Activated CD8-positive, alpha-beta memory T cell treated with anti-CD3 and anti-CD28 coated beads for 36 hours (primary cell): ENCODE measurements around the gene ZXDB. TPM values are rescaled to one million over a fixed set of nuclear protein-coding genes. Genes with fewer than 3 reads are reported as not detected.
"Not testable (repeated sequence)": the region's sequence is repeated elsewhere in the genome, so short reads cannot be mapped to it uniquely, and the experiment has no call there.

Source experiments
- CTCF ChIA-PET: fragments of 350-600 bp; sonication (Branson Sonifier 250); formaldehyde crosslinking; loops from one replicate; lab custom pipeline; 2021; ENCODE audit warnings: antibody characterized with exemption; lab: Charles Lee
- POLR2A ChIA-PET: fragments of 350-600 bp; sonication (Branson Sonifier 250); formaldehyde crosslinking; loops from one replicate; lab custom pipeline; 2021; ENCODE audit warnings: antibody characterized with exemption; lab: Charles Lee
- total RNA-seq, 2 experiments: library from RNA; stranded (reverse); gene quantifications; one replicate each; pipeline ENCODE4 v1.2.3, GENCODE V29; 2021

ZXDB gene
- 1 to 10 TPM; 5.0 to 5.2 TPM for total RNA-seq

DNA sequence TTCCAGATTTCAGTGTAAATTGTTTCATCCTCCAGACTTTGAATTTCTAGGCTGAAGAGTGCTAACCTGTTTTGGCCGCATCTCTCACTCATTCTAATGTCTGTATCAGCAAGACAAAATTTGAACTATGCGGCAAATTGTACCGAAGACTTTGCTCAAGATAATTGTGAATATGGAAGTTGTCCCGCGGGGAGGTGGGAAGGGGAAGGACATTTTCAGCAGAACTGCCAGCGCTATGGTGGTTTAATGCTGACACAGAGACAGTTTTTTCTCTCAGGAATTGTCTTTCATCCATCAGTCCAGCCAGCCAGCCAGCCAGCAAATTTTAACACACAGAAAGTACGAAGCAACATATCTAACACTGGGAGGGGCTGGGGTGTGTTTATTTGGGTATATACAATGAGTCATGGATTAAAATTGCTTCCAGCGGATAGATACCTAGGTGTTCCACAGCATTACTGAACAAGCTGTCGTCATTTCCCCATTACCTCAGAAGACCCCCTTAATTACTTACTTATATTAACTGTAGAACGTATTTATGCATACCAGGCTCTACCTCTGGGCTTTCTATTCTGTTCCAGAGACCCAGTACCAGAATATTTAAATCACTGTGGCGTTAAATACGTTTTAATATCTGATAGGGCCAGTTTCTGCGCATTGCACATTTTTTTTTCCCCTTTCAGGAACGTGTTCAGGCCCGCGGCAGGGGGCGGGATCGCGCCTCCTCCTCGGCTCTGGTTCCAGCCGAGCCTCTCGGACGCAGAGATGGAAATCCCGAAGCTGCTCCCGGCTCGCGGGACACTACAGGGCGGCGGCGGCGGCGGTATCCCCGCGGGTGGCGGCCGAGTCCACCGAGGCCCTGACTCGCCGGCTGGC lies at the start of gene ZXDB:
ZXDB (plus strand) TSS at position 728 of the 876 bp plus-strand sequence; CDS start at position 766, 38 bp downstream.
- CTCF ChIA-PET, POLR2A ChIA-PET: not testable (repeated sequence)

DNA sequence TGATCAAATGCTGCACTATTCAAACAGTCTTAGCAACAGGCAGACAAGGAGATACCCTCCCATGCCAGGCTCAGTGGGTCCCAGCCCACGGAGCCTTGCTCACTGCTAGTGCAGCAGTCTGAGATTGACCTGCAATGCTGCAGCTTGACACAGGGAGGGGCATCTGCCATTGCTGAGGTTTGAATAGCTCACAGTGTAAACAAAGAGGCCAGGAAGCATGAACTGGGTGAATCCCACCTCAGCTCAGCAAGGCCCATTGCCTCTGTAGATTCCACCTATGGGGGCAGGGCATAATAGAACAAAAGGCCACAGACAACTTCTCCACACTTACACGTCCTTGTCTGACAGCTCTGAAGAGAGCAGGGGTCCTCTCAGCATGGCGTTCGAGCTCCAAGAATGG lies 26.6 kb upstream of the ZXDB start:
- POLR2A ChIA-PET = no interaction called here
- CTCF ChIA-PET = no interaction called here

DNA sequence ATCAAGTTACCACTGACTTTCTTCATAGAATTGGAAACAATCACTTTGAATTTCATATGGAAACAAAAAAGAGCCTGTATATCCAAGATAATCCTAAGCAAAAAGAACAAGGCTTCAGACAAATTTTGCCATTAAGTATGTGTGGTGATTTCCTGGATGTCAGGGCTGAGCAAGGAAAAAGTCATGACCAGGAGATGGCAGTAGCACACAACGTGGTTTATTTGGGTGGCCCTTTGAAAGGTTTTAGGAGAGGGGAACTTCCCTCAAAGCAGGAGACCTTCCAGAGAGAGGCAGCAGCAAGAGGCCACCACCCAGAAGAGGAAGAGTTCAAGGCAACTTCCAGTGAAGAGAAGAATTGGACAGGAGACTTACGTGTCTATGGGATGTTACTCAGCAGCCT lies 18.1 kb upstream of the ZXDB start:
- POLR2A ChIA-PET = no interaction called here
- CTCF ChIA-PET = no interaction called here

DNA sequence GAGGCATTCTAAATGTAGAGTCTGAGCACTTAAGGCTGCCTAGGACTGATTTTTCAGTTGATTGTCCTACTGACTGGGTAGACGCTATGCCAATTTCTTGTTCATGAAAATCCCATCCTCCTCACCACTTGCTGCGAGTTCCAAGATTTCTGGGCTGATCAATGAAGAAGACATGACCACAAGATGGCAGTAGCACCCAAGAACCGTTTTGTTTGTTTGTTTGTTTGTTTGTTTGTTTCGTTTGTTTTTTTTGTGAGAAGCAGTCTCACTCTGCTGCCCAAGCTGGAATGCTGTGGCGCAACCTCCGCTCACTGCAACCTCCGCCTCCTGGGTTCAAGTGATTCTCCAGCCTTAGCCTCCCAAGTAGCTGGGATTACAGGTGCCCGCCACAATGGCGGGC lies 8.9 kb upstream of the ZXDB start:
- CTCF ChIA-PET = not testable (repeated sequence)

DNA sequence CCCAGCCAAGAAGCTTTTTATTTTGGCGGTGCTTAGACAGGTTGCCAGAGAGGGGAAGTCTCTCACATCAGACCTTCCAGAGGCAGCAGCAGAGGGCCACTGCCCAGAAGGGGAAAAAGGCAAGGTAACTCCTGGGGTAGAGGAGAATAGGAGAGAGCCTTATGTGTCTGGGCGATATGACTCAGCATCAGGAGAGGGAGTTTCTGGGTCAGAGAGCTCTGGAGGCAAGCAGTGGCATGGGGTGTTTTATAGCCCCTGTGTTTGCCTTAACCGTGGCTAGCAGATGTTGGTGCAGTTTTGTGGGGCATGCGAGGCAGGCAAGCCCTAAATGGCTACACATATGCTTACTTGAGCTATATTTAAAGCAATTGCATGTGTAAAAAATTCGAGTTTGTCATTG lies 8.3 kb upstream of the ZXDB start:
- ChIA-PET CTCF (no interaction called here), POLR2A (no interaction called here)

More for the DNA sequence above, 8.9 kb upstream of the ZXDB start:
- POLR2A ChIA-PET = not testable (repeated sequence)

DNA sequence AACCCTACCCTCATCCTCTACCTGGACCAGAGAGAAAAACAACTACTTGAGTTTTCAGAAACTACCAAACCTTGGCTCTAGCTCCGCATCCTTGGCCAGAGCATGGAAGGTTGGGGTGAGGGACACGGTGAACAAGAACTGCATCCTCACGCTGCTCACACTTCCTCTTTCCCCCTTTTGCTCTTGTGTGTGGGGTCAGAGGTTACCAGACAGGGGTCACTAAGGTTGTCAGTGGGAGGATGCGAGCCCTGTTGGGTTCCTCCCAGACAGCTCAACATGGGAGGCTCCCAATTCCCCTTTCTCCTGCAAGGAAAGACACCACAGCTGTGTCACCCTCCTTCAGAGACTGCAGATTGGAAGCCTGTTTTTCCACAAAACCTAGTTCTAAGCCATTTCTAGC lies 5.5 kb upstream of the ZXDB start:
- ChIA-PET CTCF (no interaction called here), POLR2A (no interaction called here)

DNA sequence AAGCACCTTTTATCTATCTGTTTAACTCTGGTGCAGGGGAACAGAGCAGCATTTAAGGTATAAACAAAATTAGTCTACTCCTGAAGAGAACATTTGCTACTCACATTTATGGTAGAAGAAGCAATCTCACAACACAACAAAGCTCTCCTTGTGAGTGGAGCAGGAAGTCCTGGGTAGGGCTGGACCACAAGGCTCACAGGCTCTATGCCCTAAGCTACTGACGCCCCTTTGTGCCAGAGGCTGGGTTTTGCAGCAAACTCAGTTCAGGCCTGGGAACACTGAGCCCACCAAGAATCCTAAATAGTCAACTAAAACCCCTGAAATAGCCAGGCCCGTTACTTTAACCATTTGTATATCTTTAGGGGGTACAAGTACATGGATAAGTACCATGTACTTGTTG lies 4.7 kb upstream of the ZXDB start:
- CTCF ChIA-PET = no interaction called here
- POLR2A ChIA-PET = no interaction called here

DNA sequence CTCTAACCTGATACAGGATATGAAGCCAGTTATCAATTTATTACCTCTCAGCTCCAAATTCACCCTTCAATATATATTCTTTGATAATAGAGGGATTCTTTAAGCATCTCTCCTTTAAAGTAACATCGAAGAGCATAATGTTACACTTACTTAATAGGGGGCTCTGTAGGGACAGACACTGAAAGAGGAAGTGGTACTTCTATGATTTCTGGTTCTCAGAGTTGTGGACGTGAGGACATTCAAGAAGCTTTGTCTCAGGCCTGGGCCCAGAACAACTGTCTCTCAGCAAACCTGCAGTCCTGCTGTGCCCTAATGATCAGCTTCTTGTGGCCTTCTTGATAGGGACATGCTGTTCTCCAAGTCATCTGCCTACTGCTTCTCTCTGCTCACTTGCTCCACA lies 4.2 kb upstream of the ZXDB start:
- ChIA-PET CTCF (no interaction called here), POLR2A (no interaction called here)

DNA sequence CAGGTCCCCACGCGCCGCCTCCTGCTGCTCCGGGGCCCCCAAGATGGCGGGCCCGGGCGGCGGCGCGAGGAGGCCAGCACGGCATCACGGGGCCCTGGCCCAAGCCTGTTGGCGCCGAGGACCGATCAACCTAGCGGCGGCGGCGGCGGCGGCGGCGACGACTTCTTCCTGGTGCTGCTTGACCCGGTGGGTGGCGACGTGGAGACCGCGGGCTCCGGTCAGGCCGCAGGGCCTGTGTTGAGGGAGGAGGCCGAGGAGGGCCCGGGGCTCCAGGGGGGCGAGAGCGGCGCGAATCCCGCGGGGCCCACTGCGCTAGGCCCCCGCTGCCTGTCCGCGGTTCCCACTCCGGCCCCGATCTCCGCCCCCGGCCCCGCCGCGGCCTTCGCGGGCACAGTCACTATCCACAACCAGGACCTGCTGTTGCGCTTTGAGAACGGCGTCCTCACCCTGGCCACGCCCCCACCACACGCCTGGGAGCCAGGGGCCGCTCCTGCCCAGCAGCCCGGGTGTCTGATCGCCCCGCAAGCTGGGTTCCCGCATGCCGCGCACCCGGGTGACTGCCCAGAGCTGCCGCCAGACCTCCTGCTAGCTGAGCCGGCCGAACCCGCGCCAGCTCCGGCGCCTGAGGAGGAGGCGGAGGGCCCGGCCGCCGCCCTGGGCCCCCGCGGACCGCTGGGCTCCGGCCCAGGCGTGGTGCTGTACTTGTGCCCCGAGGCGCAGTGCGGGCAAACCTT lies 516 bp downstream of the ZXDB start:
- CTCF ChIA-PET, POLR2A ChIA-PET: not testable (repeated sequence)

DNA sequence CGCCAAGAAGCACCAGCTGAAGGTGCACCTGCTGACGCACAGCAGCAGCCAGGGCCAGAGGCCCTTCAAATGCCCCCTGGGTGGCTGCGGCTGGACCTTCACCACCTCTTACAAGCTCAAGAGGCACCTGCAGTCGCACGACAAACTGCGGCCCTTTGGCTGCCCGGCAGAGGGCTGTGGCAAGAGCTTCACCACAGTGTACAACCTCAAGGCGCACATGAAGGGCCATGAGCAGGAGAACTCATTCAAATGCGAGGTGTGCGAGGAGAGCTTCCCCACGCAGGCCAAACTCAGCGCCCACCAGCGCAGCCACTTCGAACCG lies 1.0 kb downstream of the ZXDB start:
- CTCF ChIA-PET = not testable (repeated sequence)
- POLR2A ChIA-PET = interaction anchor here (0.6 kb wide), 1 partner anchor 471 kb away, joined by 3 read pairs; the partner anchor contains the start of gene SPIN2B

DNA sequence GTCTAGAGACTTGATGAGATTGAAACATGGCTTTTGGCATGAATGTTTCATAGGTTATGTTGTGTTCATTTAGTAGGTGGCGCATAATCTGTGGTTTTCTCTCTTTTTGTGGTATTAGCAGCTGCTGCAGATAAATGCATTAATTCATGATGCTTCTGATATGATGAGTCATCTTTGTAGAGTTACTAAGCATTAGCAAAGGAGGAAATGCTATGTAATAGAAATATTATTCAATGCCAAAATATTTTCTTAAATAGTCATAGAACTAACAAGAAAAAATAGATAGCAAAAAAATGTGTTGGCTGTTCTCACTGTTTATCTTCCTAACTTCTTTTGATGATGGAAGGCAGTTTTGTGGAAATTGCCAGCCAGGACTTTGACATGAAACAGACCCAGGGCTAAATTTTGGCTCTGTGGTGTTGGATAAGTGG lies 3.6 kb downstream of the ZXDB start:
- POLR2A ChIA-PET = no interaction called here
- CTCF ChIA-PET = no interaction called here

DNA sequence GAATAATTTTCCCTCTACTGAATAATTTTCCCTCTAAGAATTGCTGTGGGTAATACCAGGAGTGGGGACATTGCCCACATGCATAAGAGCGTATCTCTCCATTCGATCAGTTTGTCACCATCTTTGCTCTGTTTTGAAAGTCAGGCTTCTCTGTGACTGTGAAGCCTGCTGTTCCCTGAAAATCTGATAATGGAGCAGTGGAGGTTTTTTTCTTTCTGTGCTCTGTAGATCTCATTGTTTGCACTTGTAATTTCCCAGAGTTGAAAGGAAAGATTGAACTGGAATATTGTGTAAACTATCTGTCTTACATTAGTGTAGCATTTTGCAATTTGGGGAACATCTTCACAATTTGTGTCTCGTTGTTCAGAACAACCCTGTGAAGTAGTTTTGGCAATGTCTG lies 4.3 kb downstream of the ZXDB start:
- ChIA-PET CTCF (no interaction called here), POLR2A (no interaction called here)

DNA sequence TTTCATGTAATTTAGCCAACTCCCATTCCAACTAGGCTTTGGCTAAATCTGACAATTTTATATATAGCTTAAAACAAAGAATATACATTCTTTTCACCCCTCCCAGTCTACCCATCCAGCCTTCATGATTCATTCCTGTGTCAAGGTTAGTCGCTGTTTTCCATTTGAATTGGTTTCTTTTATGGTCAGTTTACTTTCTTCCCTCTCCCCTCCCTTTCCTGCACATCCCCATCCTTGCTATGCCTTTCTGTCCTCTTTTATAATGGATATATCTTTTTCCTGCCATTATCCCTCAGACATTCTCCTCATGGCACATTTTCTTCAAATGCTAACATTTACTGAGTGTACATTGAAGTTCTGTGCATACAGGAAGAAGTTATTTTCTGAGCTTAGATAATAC lies 4.7 kb downstream of the ZXDB start:
- ChIA-PET POLR2A (no interaction called here), CTCF (no interaction called here)

DNA sequence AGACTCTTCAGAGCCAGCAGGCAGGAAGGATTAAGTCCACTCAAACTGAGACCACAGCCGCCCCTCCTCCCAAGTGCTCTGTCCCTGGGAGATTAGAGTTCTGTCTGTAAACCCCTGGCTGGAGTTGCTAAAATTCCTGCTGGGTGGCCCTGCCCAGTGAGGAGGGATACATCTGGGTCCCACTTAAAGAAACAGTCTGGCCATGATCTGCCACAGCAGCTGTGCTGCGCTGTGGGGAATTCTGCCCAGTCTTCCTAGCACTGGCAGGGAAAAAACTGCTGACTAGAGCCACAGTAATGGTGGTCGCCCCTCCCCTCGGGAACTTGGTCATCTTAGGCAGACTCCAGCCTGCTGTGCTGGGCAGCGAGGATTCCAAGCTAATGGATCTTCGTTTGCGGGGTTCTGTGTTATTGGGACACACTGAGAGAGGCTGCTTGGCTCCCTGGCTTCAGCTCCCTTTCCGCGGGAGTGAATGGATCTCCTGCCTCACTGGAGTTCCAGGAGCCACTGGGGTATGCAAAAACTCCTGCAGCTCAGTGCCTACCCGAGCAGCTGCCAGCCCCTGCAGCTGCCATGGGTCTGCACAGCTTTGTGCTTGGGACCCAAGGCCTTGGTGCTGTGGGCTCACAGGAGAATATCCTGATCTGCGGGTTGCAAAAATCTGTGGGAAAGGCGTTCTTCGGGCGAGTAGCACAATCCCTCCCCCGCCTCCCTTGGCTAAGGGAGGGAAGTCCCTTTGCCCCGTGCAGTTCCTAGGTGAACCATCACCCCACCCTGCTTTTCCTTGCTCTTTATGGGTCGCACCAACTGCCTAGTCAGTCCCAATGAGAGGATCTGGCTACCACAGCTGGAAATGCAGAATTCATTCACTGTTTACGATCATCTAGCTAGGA lies 15.7 kb downstream of the ZXDB start:
- POLR2A ChIA-PET = no interaction called here
- CTCF ChIA-PET = no interaction called here

DNA sequence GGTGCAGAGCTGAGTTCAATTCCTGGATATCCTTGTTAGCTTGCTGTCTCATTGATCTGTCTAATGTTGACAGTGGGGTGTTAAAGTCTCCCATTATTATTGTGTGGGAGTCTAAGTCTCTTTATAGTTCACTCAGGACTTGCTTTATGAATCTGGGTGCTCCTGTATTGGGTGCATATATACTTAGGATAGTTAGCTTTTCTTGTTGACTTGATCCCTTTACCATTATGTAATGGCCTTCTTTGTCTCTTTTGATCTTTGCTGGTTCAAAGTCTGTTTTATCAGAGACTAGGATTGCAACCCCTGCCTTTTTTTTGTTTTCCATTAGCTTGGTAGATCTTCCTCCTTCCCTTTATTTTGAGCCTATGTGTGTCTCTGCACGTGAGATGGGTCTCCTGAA lies 21.5 kb downstream of the ZXDB start:
- POLR2A ChIA-PET, CTCF ChIA-PET: not testable (repeated sequence)

DNA sequence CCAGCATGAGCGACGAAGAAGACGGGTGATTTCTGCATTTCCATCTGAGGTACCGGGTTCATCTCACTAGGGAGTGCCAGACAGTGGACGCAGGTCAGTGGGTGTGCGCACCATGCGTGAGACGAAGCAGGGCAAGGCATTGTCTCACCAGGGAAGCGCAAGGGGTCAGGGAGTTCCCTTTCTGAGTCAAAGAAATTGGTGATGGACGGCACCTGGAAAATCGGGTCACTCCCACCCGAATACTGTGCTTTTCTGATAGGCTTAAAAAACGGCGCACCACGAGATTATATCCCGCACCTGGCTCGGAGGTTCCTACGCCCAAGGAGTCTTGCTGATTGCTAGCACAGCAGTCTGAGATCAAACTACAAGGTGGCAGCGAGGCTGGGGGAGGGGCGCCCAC lies 37.6 kb downstream of the ZXDB start:
- CTCF ChIA-PET, POLR2A ChIA-PET: not testable (repeated sequence)

DNA sequence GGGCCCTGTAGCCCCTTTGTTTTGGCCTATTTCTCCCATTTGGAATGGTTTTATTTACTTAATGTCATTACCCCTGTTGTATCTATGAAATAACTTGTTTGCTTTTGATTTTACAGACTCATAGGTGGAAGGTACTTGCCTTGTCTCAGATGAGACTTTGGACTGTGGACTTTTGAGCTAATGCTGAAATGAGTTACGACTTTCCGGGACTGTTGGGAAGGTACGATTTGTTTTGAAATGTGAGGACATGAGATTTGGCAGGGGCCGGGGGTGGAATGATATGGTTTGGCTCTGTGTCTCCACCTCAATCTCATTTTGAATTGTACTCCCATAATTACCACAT lies 48.8 kb downstream of the ZXDB start:
- ChIA-PET POLR2A (no interaction called here), CTCF (no interaction called here)

DNA sequence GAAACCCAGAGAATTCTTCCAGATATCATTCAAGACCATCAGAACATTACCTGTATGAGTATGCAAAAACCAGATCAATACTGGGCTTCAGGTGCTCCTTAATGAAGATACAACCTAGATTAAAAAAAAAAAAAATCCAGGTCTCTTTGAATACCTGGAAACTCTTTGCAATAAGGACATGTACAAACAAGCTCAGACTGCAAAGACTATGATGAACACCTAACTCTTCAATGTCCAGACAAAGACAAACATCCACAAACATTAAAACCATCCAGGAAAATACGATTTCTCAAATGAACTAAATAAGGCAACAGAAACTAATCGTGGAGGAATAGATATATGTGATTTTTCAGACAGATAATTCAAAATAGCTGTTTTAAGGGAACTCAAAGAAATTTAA lies 49.5 kb downstream of the ZXDB start:
- POLR2A ChIA-PET = no interaction called here
- CTCF ChIA-PET = no interaction called here

DNA sequence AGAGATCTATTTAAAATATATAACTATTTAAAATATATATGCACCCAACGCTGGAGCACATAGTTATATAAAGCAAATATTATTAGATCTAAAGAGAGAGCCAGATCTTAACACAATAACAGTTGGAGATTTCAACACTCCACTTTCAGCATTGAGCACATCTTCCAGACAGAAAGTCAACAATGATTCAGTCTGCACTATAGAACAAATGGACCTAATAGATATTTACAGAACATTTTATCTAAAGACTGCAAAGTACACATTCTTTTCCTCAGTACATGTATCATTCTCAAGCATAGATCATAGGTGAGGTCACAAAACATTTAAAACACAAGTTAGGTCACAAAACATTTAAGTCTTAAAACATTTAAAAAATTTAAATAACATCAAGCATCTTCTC lies 51.9 kb downstream of the ZXDB start:
- POLR2A ChIA-PET = no interaction called here
- CTCF ChIA-PET = no interaction called here

DNA sequence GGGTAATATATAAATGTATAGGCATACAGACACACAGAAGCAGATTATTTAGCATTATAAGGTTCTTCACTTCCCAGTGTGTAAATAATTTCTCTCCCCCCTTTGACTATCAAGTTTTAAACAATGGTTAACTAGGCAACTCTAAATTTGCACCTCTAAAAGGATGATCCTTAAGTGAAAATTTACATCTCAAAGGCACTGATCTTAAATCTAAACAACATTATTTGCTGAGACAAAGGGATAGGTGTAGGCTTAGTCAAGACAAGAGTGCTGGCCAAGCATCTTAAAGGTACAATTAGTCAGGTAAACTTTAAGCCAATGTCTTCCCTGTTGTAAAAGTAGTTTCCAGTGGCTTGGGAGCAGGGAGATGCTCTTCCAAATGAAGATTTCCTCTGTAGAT lies 55.2 kb downstream of the ZXDB start:
- ChIA-PET POLR2A (no interaction called here), CTCF (no interaction called here)
